ENCODE data around the gene TMEM82. TPM values are rescaled to one million over a fixed set of nuclear protein-coding genes. Genes with fewer than 3 reads are reported as not detected.

Gene TMEM82
- total and polyA plus RNA-seq, 2 of the 13 experiments (the other 11 are each of a cell fraction or from before 2014, with no cell fraction given): 0.24 to 0.97 TPM

- no peak for TF ChIP-seq ZBTB40 (IDR thresholded peaks at IDR 0.05)
- peak; percentile 50; the same call in 1 of the 2 replicates for TF ChIP-seq ZBTB40 (CRISPR knock-in tag; IDR thresholded peaks at IDR 0.05)
- TF ChIP-seq MTERF4 (CRISPR knock-in tag; IDR thresholded peaks at IDR 0.05): no peak
- no peak for TF ChIP-seq SRSF9 (IDR thresholded peaks at IDR 0.05; ENCODE audit: borderline replicate concordance, insufficient read depth, low read depth, low read length, poor library complexity, severe bottlenecking)
- TF ChIP-seq ZNF891 (CRISPR knock-in tag; IDR thresholded peaks at IDR 0.05): 0 out of 2 replicates have a peak, but pooled peaks have one; percentile 33
- no peak for TF ChIP-seq PRPF4 (IDR thresholded peaks at IDR 0.05; ENCODE audit: low read depth, low read length, poor library complexity, severe bottlenecking)
- peak; percentile 41; the same call in 1 of the 2 replicates for TF ChIP-seq GABPB1 (CRISPR knock-in tag; IDR thresholded peaks at IDR 0.05)
- TF ChIP-seq ZNF530 (CRISPR knock-in tag; IDR thresholded peaks at IDR 0.05; ENCODE audit: low read depth): no peak
- TF ChIP-seq NFIC (IDR thresholded peaks at IDR 0.05; ENCODE audit: low read length): no peak
- TF ChIP-seq SPEN (CRISPR knock-in tag; IDR thresholded peaks at IDR 0.05; ENCODE audit: low read depth): peak; percentile 32; the same call in 1 of the 2 replicates
- TF ChIP-seq MLLT10 (CRISPR knock-in tag; IDR thresholded peaks at IDR 0.05): no peak
- peak; percentile 56; the same call in 1 of the 2 replicates for TF ChIP-seq MIXL1 (CRISPR knock-in tag; IDR thresholded peaks at IDR 0.05)
- 0 out of 2 replicates have a peak, but pooled peaks have one; percentile 55 for TF ChIP-seq KLF6 (CRISPR knock-in tag; IDR thresholded peaks at IDR 0.05)
- no peak for TF ChIP-seq MAFK (conservative IDR thresholded peaks at IDR 0.05 in 1 of 2, IDR thresholded peaks at IDR 0.05 in 1 of 2; ENCODE audit: low read length in 2 of 2)
- TF ChIP-seq ZNF652 (CRISPR knock-in tag; IDR thresholded peaks at IDR 0.05; ENCODE audit: borderline replicate concordance, low read depth): peak; percentile 63; the same call in 1 of the 2 replicates
- TF ChIP-seq MEF2D (CRISPR knock-in tag; IDR thresholded peaks at IDR 0.05): 0 out of 2 replicates have a peak, but pooled peaks have one; percentile 28
- no peak for TF ChIP-seq ZNF639 (CRISPR knock-in tag; conservative IDR thresholded peaks at IDR 0.05)
- TF ChIP-seq MAFF (IDR thresholded peaks at IDR 0.05; ENCODE audit: low read depth, low read length): no peak
Measured at GRCh38 chr1:15740924-15741850, 1.1 kb upstream of the TMEM82 start (continued).
